Superior temporal gyrus (tissue), 1 donor: ENCODE measurements around the gene CYB5RL.
A peak's percentile ranks its signal among the peaks of the same experiment; 100 is the strongest.
"Not testable (repeated sequence)": the region's sequence is repeated elsewhere in the genome, so short reads cannot be mapped to it uniquely, and the experiment has no call there.

Source experiments
- DNase-seq: peaks from one replicate; pipeline ENCODE4 v3.0.0-alpha.2; 2016; ENCODE audit errors: extremely low spot score

CYB5RL gene, protein sequence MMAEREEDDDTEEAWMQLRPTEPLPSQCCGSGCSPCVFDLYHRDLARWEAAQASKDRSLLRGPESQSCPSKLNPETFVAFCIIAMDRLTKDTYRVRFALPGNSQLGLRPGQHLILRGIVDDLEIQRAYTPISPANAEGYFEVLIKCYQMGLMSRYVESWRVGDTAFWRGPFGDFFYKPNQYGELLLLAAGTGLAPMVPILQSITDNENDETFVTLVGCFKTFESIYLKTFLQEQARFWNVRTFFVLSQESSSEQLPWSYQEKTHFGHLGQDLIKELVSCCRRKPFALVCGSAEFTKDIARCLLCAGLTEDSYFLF

GRCh38 chr1:54199765-54200518, at the start of gene CYB5RL, which contains the start of gene MRPL37:
Gene CYB5RL, minus strand, starts transcription at chr1:54200030. Its CDS starts 4,414 bp downstream, at chr1:54195616.
Gene MRPL37, plus strand, starts transcription at chr1:54200167. Its CDS starts 77 bp downstream, at chr1:54200244.
- peak; percentile 97 for DNase-seq

DNA sequence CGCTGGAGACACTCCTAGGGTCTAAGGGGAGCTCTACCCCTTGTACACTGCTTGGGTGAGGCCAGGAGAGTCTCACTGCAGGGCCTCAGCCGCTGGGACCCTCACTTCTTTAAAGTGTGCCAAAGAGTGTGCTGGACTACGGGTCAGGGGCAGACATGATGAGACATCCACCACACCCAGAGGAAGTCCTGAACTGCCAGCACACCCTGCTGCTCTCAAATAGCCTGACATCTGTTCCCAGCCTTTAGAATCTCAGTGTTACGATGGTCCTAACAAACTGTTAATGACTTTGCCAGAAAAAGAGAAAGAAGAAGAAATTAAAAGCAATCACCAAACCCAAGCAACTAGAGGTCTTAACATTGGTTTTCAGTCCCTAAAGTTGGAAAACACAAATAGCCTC, 49.1 kb upstream of the CYB5RL start:
- no peak for DNase-seq

GRCh38 chr1:54247863-54248515, 48.2 kb upstream of the CYB5RL start:
- DNase-seq, result no peak

DNA sequence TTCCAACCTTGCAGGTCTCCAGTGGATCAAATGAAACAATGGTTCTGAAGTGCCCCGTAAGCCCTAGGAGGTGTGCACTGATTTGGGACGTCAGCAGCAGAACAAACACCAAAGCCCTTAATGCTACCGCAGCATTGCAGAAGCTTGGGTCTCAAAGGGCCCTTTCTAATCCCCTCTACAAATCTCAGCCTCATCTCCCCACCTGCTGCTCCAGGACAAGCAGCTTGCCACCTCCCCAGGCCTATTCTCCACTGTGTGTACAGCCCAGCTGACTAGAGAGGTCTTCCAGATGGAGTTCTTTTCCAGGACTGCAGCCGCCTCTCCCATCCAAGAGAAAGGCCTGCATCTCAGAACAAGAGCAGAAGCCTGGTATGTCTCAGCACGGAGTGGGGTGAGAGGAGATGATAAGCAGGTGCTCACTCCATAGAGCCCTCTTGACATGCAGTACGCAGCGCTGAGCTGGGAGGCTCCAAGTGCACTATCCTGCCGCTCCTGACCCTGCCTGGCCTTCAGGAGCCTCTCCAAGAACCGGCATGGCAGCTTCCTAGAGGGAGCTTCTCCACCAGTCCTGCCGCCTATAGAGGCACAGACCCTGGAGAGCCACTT, 46.4 kb upstream of the CYB5RL start:
- no peak for DNase-seq

- DNase-seq, result no peak
Observed at GRCh38 chr1:54245501-54245900, 45.7 kb upstream of the CYB5RL start.

- no peak for DNase-seq
Observed at GRCh38 chr1:54244655-54245054, 44.8 kb upstream of the CYB5RL start.

DNA sequence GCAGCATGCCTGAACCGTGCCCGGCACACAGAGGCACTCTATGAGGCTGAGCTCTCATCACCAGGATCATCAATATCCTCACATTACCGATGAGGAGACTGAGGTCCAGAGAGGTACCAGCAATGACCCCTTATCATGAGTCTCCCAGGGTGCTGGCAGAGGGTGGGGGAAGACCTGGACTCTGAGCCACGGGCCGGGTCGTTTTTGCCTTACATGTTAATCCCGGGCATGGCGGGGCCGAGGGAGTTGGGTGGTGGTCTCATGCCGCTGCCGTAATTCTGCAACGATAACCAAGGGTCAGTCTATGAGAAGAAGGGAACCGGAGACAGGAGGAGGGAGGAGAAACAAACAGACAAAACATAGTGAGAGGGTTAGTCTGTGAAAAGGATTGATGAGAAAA, 43.2 kb upstream of the CYB5RL start:
- DNase-seq, result no peak

DNA sequence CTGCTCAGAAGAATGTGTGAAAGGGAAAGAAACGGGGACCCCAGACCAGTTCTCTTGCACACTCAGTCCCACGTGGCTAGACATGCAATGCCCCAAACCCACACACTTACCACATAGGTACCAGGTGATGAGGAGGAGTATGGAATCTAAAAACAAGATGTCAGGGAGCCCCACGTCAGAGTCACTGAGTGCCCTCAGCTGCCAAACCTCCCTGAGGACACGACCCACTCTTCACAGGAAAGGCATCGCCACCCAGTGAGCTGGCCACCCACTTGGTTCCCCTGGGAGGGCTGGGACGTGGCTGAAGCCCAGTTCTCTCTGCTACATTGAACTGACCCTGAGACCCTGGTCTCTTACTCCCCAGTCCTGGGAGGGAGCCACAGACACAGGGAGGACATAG, 41.5 kb upstream of the CYB5RL start:
- no peak for DNase-seq

- DNase-seq, result no peak
Observed at GRCh38 chr1:54240741-54241335, 41.0 kb upstream of the CYB5RL start.

DNA sequence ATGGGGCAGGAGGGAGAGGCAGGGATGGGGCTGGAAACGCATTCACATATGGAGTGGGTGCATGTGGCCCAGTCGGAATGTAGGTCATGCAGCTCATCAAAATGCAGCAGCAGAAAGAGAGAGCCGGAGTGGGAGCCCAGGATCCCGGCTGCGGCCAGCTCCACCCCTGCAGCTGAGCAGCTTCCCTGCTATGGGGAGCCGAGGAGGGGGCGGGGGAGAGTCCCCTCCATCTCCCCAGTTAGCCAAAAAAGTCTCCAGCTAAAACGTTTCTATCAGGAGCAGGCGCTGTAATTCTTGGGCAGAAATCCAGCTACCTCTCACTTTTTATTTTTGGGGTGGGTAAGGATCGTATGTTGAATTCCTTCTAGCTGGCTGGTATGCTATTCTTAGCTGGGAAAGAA, 39.8 kb upstream of the CYB5RL start:
- peak; percentile 69 for DNase-seq

DNA sequence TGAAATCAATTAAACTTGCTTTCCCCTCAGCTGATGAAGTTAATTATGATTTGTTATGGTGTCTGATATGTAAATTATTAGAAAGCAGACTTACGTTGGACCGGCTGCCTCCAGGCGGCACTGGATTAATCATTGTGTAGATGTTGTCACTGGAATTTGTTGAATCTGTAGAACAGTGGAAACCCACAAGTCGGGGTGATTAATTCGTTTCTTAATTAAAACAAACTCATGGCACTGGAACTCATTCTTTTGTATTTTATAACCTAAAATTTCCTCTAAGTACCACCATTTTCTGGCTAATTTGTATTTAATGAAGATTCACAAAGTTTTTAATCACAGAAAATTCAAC, 39.2 kb upstream of the CYB5RL start:
- no peak for DNase-seq

DNA sequence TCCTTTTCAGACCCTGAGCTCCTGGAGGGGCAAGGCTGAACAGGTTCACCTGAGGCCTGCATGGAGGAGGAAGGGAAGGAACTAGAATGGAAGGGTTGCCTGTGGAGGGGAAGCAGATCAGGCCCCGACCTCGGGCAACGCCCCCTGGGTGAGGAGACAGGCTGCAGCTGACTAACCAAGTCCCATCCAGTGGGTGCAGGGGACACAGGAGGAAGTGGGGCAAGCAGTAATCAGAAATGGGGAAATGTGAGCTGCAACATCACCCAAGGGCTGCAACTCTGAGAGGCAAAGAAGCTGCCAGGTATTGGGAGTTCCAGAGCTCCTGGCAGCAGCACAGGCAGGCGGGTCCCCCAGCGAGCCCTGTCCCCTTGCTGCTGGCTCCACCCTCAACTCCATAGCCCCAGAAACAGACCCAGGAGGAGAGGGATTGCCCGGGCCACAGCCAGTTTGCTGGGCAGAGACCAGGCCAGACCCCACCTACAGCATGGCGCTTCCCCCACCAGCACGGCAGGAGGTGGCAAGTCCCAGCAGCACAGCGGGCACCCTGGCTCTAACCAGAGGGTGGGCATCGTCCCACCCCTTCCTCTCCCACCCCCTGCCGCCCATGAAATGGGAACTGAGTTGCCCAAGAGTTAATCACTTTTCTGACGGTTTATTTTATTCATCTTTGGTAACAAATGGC, 38.7 kb upstream of the CYB5RL start:
- DNase-seq, result no peak

DNA sequence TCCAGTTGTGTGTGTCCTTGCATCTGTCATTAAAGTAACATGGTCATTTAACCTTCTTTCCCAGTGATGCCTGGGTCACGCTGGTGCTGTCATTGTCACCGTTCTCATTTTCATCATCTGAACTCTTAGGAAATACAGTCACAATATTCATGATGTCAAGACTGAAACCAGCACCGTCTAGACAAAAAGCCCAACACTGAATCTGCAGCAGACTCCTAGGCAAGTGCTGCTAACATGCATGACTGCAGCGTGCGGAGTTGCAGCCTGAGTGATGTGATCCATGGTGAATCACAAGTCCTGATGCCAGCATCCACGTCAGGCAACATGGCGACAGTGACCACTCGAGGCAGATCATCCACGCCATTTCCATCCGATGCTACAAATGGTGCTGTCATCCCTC, 37.8 kb upstream of the CYB5RL start:
- no peak for DNase-seq

GRCh38 chr1:54234284-54234683, 34.5 kb upstream of the CYB5RL start:
- no peak for DNase-seq

DNA sequence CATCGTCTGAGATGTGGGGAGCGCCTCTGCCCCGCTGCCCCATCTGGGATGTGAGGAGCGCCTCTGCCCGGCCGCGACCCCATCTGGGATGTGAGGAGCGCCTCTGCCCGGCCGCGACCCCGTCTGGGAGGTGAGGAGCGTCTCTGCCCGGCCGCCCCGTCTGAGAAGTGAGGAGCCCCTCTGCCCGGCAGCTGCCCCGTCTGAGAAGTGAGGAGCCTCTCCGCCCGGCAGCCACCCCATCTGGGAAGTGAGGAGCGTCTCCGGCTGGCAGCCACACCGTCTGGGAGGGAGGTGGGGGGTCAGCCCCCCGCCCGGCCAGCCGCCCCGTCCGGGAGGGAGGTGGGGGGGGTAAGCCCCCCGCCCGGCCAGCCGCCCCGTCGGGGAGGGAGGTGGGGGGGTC, 33.4 kb upstream of the CYB5RL start:
- DNase-seq, result not testable (repeated sequence)

- no peak for DNase-seq
Observed at GRCh38 chr1:54230507-54231339, 30.9 kb upstream of the CYB5RL start.

DNA sequence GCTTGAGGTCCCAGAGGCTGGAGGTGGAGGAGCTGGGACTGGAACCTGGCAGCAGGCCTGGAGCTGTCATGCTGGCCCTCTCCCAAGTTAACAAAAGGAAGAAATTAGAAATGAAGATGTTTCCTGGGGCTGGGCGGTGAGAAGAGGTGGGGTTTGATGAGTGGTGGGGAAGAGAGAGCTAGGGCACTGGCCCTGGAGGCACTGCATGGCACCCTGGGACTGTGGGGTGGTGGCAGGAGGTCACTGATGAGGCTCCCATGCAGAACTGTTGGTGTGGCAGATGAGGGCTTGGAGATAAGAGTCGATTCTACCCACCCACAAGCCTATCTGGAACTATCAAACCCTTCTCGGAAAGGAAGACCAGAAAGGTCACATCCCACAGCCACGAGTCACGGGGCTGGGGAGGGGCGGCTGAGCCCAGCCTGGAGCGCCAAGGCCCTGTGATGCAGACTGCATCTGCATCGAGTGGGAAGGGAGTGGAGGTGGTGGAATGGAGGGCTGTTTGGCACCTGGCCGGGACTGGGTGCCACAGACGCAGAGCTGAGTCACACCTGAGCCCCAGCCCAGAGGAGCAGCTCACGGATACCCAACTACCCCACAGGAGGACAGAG, 29.6 kb upstream of the CYB5RL start:
- DNase-seq, result no peak

DNA sequence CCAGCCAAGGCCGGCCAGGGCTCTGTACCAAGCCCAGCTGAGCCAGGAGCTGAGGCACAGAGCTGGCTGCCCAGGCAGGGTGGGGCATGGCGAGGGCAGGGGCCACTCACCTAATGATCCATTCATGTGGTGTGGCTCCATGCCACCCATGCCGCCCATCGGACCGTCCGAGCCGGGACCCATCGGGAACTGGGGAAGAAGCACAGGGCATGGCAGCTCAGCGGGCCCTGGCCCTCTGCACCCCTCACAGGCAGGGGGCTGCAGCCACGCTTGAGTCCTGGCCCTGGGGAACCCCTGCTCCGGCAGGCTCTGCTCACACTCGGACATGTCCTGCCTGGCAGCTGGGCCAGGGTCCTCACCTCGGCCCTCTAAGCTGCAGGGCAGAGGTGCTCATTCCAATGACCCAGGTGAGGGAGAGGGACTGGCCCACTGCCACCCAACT, 28.8 kb upstream of the CYB5RL start:
- DNase-seq, result no peak

- DNase-seq, result no peak
Observed at GRCh38 chr1:54227891-54228310, 28.1 kb upstream of the CYB5RL start.

- no peak for DNase-seq
Observed at GRCh38 chr1:54227091-54227602, 27.3 kb upstream of the CYB5RL start.
